Measurements from ENCODE around the gene GNAO1. TPM values are rescaled to one million over a fixed set of nuclear protein-coding genes. Genes with fewer than 3 reads are reported as not detected.

Gene GNAO1
- total RNA-seq, 1 donor from 2014 or later = 250 TPM

GRCh38 chr16:56363781-56364565 is 172.7 kb downstream of the GNAO1 start:
- Mint-ChIP-seq H3K9me3 (ENCODE audit: unreplicated experiment) (peaks cover 3% of the 10 kb centered on the region), H3K36me3 (ENCODE audit: unreplicated experiment) (no peaks in the 10 kb centered on the region), H3K27me3 (ENCODE audit: unreplicated experiment) (peaks cover 7% of the 10 kb centered on the region), H3K4me1 (ENCODE audit: low read depth, unreplicated experiment) (peaks cover 24% of the 10 kb centered on the region), H3K27ac (ENCODE audit: unreplicated experiment) (no peak overlapping the region), H3K4me3 (ENCODE audit: unreplicated experiment) (no peak overlapping the region)
- no peak for TF ChIP-seq CTCF (IDR thresholded peaks at IDR 0.05; ENCODE audit: partially characterized antibody, unreplicated experiment)
- no peak for DNase-seq

- Mint-ChIP-seq H3K4me3 (ENCODE audit: unreplicated experiment) (no peak overlapping the region), H3K4me1 (ENCODE audit: low read depth, unreplicated experiment) (peaks cover 29% of the 10 kb centered on the region), H3K27me3 (ENCODE audit: unreplicated experiment) (peaks cover 5% of the 10 kb centered on the region), H3K9me3 (ENCODE audit: unreplicated experiment) (peaks cover 3% of the 10 kb centered on the region), H3K27ac (ENCODE audit: unreplicated experiment) (no peak overlapping the region), H3K36me3 (ENCODE audit: unreplicated experiment) (no peaks in the 10 kb centered on the region)
- DNase-seq = no peak
- no peak for TF ChIP-seq CTCF (IDR thresholded peaks at IDR 0.05; ENCODE audit: partially characterized antibody, unreplicated experiment)
These were observed 173.6 kb downstream of the GNAO1 start for GRCh38 chr16:56364865-56365264.

DNA sequence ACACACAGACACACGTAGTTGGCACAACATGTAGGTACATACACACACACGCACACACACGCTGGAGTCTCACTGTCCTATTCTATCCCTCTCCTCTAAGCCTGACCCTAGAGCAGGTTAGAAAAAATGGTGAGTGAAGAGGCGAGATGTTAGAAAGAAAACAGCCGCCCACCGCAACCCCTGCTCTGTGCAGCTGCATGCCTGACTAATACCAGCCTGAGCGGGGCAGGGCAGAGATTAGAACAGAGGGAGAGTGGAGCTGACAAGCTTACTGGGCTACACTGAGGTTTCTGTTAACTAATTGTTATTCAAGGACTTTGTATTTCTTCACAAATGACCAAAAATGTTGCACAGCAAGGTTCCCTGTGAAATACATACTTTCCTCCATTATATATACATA is 174.3 kb downstream of the GNAO1 start:
- no peak for TF ChIP-seq CTCF (IDR thresholded peaks at IDR 0.05; ENCODE audit: partially characterized antibody, unreplicated experiment)

GRCh38 chr16:56366945-56367344 is 175.7 kb downstream of the GNAO1 start:
- Mint-ChIP-seq H3K27me3 (ENCODE audit: unreplicated experiment) (peaks cover 5% of the 10 kb centered on the region), H3K36me3 (ENCODE audit: unreplicated experiment) (peaks cover 4% of the 10 kb centered on the region), H3K4me1 (ENCODE audit: low read depth, unreplicated experiment) (peaks cover 21% of the 10 kb centered on the region), H3K4me3 (ENCODE audit: unreplicated experiment) (no peak overlapping the region), H3K9me3 (ENCODE audit: unreplicated experiment) (peaks cover 5% of the 10 kb centered on the region), H3K27ac (ENCODE audit: unreplicated experiment) (no peak overlapping the region)
- TF ChIP-seq CTCF (IDR thresholded peaks at IDR 0.05; ENCODE audit: partially characterized antibody, unreplicated experiment) = no peak
- DNase-seq = no peak

More for the DNA sequence above, 174.3 kb downstream of the GNAO1 start:
- no peak overlapping the region for H3K4me3 Mint-ChIP-seq (ENCODE audit: unreplicated experiment)
- peaks cover 4% of the 10 kb centered on the region for H3K36me3 Mint-ChIP-seq (ENCODE audit: unreplicated experiment)
- no peak overlapping the region for H3K27ac Mint-ChIP-seq (ENCODE audit: unreplicated experiment)
- H3K4me1 Mint-ChIP-seq (ENCODE audit: low read depth, unreplicated experiment) = peaks cover 28% of the 10 kb centered on the region
- H3K27me3 Mint-ChIP-seq (ENCODE audit: unreplicated experiment) = peaks cover 5% of the 10 kb centered on the region
- peaks cover 3% of the 10 kb centered on the region for H3K9me3 Mint-ChIP-seq (ENCODE audit: unreplicated experiment)
- no peak for DNase-seq

DNA sequence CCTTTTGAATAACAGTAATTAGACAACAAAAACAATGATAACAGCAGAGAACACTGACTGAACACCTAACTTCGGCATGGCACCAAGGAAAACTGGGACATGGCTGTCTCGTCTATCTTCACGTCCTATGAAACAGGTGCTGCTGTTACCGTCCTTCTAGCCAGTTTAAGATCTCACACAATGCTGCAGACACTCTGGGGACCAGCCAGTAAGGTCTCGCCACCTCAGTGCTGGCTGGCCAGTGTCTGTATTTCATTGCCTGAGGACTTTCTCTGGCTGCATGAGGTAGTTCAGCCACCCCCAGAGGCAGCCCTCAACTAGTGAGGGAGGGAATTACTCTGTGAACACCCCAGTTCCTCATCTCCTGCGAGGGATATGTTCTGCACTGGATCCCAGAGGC is 176.5 kb downstream of the GNAO1 start:
- Mint-ChIP-seq H3K36me3 (ENCODE audit: unreplicated experiment) (peaks cover 4% of the 10 kb centered on the region), H3K4me3 (ENCODE audit: unreplicated experiment) (no peak overlapping the region), H3K27ac (ENCODE audit: unreplicated experiment) (no peak overlapping the region), H3K4me1 (ENCODE audit: low read depth, unreplicated experiment) (peaks cover 20% of the 10 kb centered on the region), H3K9me3 (ENCODE audit: unreplicated experiment) (peaks cover 3% of the 10 kb centered on the region), H3K27me3 (ENCODE audit: unreplicated experiment) (peaks cover 2% of the 10 kb centered on the region)
- TF ChIP-seq CTCF (IDR thresholded peaks at IDR 0.05; ENCODE audit: partially characterized antibody, unreplicated experiment) = no peak
- no peak for DNase-seq
